Spleen (tissue), 7 donors: ENCODE results near the gene HDAC4.

Experiments used
- POLR2AphosphoS5 ChIP-seq, 3 donors: sonication (generic); formaldehyde crosslinking; IDR thresholded peaks; one replicate each; pipeline ENCODE4 v1.5.1; 2017; ENCODE audit warnings: antibody characterized with exemption in 3 of 3
- TF ChIP-seq, protein P1 (sequence below), 11 experiments: fragments of 200-600 bp in 7 of 11; fragments of 450-650 bp in 4 of 11; sonication (generic) in 4 of 11; IDR thresholded peaks in 8 of 11; conservative IDR thresholded peaks in 3 of 11; 1 replicate in 7 of 11; 2 replicates in 4 of 11; pipeline versions ENCODE4 v1.4.0 to v1.8.0; 2016 to 2021; ENCODE audit warnings: antibody characterized with exemption in 11 of 11, inconsistent platforms in 4 of 11, mild to moderate bottlenecking in 1 of 11
- donor health status: DM: no; HTN: no; CAD: no; lungs with moderate emphysema.
- donor health status: DM: no; HTN: no; CAD: no.
- donor health status: DM: no; HTN: no; CAD: no.

DNA sequence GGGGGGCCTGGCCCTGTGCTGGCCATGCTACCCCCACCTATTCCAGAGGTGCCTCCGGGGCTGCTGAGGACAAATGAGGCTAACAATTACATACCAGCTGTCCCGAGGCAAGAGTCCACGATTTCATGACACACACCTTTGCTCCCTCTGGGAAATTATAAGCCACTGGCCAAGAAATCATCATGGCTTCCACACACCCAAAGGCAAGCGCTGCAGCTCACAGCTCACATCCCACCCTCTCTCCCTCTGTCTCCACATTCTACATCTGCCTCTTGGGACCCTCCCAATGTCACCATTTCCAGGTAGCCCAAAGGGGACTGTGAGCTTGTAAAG is 134.4 kb downstream of the HDAC4 start:
- TF ChIP-seq POLR2AphosphoS5 (IDR thresholded peaks at IDR 0.05), result no peak
- TF ChIP-seq, protein P1, sequence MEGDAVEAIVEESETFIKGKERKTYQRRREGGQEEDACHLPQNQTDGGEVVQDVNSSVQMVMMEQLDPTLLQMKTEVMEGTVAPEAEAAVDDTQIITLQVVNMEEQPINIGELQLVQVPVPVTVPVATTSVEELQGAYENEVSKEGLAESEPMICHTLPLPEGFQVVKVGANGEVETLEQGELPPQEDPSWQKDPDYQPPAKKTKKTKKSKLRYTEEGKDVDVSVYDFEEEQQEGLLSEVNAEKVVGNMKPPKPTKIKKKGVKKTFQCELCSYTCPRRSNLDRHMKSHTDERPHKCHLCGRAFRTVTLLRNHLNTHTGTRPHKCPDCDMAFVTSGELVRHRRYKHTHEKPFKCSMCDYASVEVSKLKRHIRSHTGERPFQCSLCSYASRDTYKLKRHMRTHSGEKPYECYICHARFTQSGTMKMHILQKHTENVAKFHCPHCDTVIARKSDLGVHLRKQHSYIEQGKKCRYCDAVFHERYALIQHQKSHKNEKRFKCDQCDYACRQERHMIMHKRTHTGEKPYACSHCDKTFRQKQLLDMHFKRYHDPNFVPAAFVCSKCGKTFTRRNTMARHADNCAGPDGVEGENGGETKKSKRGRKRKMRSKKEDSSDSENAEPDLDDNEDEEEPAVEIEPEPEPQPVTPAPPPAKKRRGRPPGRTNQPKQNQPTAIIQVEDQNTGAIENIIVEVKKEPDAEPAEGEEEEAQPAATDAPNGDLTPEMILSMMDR (IDR thresholded peaks at IDR 0.05 in 8 of 11, conservative IDR thresholded peaks at IDR 0.05 in 3 of 11), result no peak
